ENCODE results near the gene NR1I3. TPM values are rescaled to one million over a fixed set of nuclear protein-coding genes. Genes with fewer than 3 reads are reported as not detected.

The NR1I3 gene
- total RNA-seq, 4 donors from 2014 or later, result not detected

GRCh38 chr1:161274874-161275273 lies 36.9 kb upstream of the NR1I3 start:
- peaks cover 0 to 11% (median 3%) of the 10 kb centered on the region in 3 donors for H3K27me3 ChIP-seq
- intact Hi-C loops (cut with DNase I; ENCODE audit: low total_unique reads) (no loop called here), in situ Hi-C loops (cut with MboI; ENCODE audit: low sequenced_read_pairs in 4 of 4) (no loop called here)
- no peaks in the 10 kb centered on the region for H3K4me1 ChIP-seq
- TF ChIP-seq CTCF (IDR thresholded peaks at IDR 0.05 in 4 of 5, conservative IDR thresholded peaks at IDR 0.05 in 1 of 5) (no peak), POLR2A (IDR thresholded peaks at IDR 0.05) (no peak)
- no peaks in the 10 kb centered on the region for H3K36me3 ChIP-seq
- no peak overlapping the region for H3K4me3 ChIP-seq
- no peak for ATAC-seq
- no peak overlapping the region for H3K27ac ChIP-seq
- no peak for DNase-seq
- H3K9me3 ChIP-seq, result no peaks in the 10 kb centered on the region

- no peaks in the 10 kb centered on the region for H3K4me1 ChIP-seq
Observed at GRCh38 chr1:161273402-161273801, 35.4 kb upstream of the NR1I3 start.

GRCh38 chr1:161267321-161267720 lies 29.3 kb upstream of the NR1I3 start:
- H3K27me3 ChIP-seq, result peaks cover 0 to 7% (median 3%) of the 10 kb centered on the region in 3 donors
- H3K36me3 ChIP-seq, result no peaks in the 10 kb centered on the region
- no peak overlapping the region for H3K4me3 ChIP-seq
- no peaks in the 10 kb centered on the region for H3K9me3 ChIP-seq
- ATAC-seq, result no peak
- DNase-seq, result no peak
- no peaks in the 10 kb centered on the region for H3K4me1 ChIP-seq
- no peak overlapping the region for H3K27ac ChIP-seq
- intact Hi-C loops (cut with DNase I; ENCODE audit: low total_unique reads) (no loop called here), in situ Hi-C loops (cut with MboI; ENCODE audit: low sequenced_read_pairs in 4 of 4) (no loop called here)
- TF ChIP-seq POLR2A (IDR thresholded peaks at IDR 0.05) (no peak), CTCF (IDR thresholded peaks at IDR 0.05 in 4 of 5, conservative IDR thresholded peaks at IDR 0.05 in 1 of 5) (no peak)

More at GRCh38 chr1:161273402-161273801, 35.4 kb upstream of the NR1I3 start:
- Histone ChIP-seq H3K4me3 (no peak overlapping the region), H3K27me3 (peaks cover 0 to 11% (median 3%) of the 10 kb centered on the region in 3 donors), H3K27ac (no peak overlapping the region), H3K36me3 (no peaks in the 10 kb centered on the region), H3K9me3 (no peaks in the 10 kb centered on the region)
- in situ Hi-C loops (cut with MboI; ENCODE audit: low sequenced_read_pairs in 4 of 4) (no loop called here), intact Hi-C loops (cut with DNase I; ENCODE audit: low total_unique reads) (no loop called here)
- no peak for DNase-seq
- ATAC-seq, result no peak
- TF ChIP-seq POLR2A (IDR thresholded peaks at IDR 0.05) (no peak), CTCF (IDR thresholded peaks at IDR 0.05 in 4 of 5, conservative IDR thresholded peaks at IDR 0.05 in 1 of 5) (no peak)

GRCh38 chr1:161266836-161267235 lies 28.8 kb upstream of the NR1I3 start:
- in situ Hi-C loops (cut with MboI; ENCODE audit: low sequenced_read_pairs in 4 of 4), result no loop called here
- no peak overlapping the region for H3K27ac ChIP-seq
- intact Hi-C loops (cut with DNase I; ENCODE audit: low total_unique reads), result no loop called here

More at GRCh38 chr1:161266836-161267235, 28.8 kb upstream of the NR1I3 start:
- ATAC-seq (no peak), DNase-seq (no peak)
- Histone ChIP-seq H3K4me3 (no peak overlapping the region), H3K4me1 (no peaks in the 10 kb centered on the region), H3K9me3 (no peaks in the 10 kb centered on the region), H3K27me3 (peaks cover under 1 to 7% (median 3%) of the 10 kb centered on the region in 3 donors), H3K36me3 (no peaks in the 10 kb centered on the region)
- TF ChIP-seq POLR2A (IDR thresholded peaks at IDR 0.05) (no peak), CTCF (IDR thresholded peaks at IDR 0.05 in 4 of 5, conservative IDR thresholded peaks at IDR 0.05 in 1 of 5) (no peak)

All from gastrocnemius medialis (tissue), 4 donors.